Neural progenitor cell (in vitro differentiated cells): Measurements from ENCODE around the gene TRIM38. TPM values are rescaled to one million over a fixed set of nuclear protein-coding genes. Genes with fewer than 3 reads are reported as not detected.
"Not testable (repeated sequence)": the region's sequence is repeated elsewhere in the genome, so short reads cannot be mapped to it uniquely, and the experiment has no call there.

Experiments used
- DNase-seq: peaks from one replicate; pipeline ENCODE4 v3.0.0-alpha.2; 2016; ENCODE audit warnings: low spot score
- H2AFZ ChIP-seq: fragments of 200-600 bp; sonication (generic); replicated peaks from 2 replicates; pipeline ENCODE4 v1.6.1; 2016; ENCODE audit warnings: antibody characterized with exemption
- H3F3A ChIP-seq: fragments of 200-600 bp; sonication (generic); 2 replicates; pipeline ENCODE4 v1.6.1; 2016; ENCODE audit warnings: antibody characterized with exemption, low read depth
- H3K27ac ChIP-seq: fragments of 200-600 bp; sonication (generic); 2 replicates; pipeline ENCODE4 v1.5.1; 2016; ENCODE audit warnings: mild to moderate bottlenecking
- H3K27me3 ChIP-seq: fragments of 200-600 bp; sonication (generic); 2 replicates; pipeline ENCODE4 v1.6.1; 2016; ENCODE audit warnings: mild to moderate bottlenecking, moderate library complexity
- H3K36me3 ChIP-seq: fragments of 200-600 bp; sonication (generic); 2 replicates; pipeline ENCODE4 v1.5.1; 2016
- H3K4me1 ChIP-seq: fragments of 200-600 bp; sonication (generic); 2 replicates; pipeline ENCODE4 v1.6.1; 2016; ENCODE audit warnings: mixed run types
- H3K4me2 ChIP-seq: fragments of 200-600 bp; sonication (generic); 2 replicates; pipeline ENCODE4 v1.6.1; 2016
- H3K4me3 ChIP-seq: fragments of 200-600 bp; sonication (generic); 2 replicates; pipeline ENCODE4 v1.5.1; 2016
- H3K79me2 ChIP-seq: fragments of 200-600 bp; sonication (generic); 2 replicates; pipeline ENCODE4 v1.6.1; 2016; ENCODE audit warnings: low read depth
- H3K9ac ChIP-seq: fragments of 200-600 bp; sonication (generic); 2 replicates; pipeline ENCODE4 v1.6.1; 2016
- H3K9me3 ChIP-seq: fragments of 200-600 bp; sonication (generic); 2 replicates; pipeline ENCODE4 v1.5.1; 2016; ENCODE audit warnings: low read depth
- H4K20me1 ChIP-seq: fragments of 200-600 bp; sonication (generic); 2 replicates; pipeline ENCODE4 v1.6.1; 2016; ENCODE audit warnings: low read depth
- H3K27ac Mint-ChIP-seq: 3 replicates; pipeline ENCODE4 v1.8.0; 2021; ENCODE audit warnings: mixed read lengths
- H3K27me3 Mint-ChIP-seq: 2 replicates; pipeline ENCODE4 v1.8.0; 2022; ENCODE audit warnings: low read depth, mild to moderate bottlenecking, inconsistent platforms, moderate library complexity, mixed read lengths; ENCODE audit not compliant: insufficient read depth
- H3K36me3 Mint-ChIP-seq: 3 replicates; pipeline ENCODE4 v1.8.0; 2021; ENCODE audit warnings: mixed read lengths
- H3K4me1 Mint-ChIP-seq: 3 replicates; pipeline ENCODE4 v1.8.0; 2021; ENCODE audit warnings: mixed read lengths
- H3K4me3 Mint-ChIP-seq: 3 replicates; pipeline ENCODE4 v1.8.0; 2021; ENCODE audit warnings: mild to moderate bottlenecking, moderate library complexity, mixed read lengths
- H3K9me3 Mint-ChIP-seq: 3 replicates; pipeline ENCODE4 v1.8.0; 2020; ENCODE audit warnings: mixed read lengths
- CTCF ChIP-seq: fragments of 200-600 bp; sonication (generic); IDR thresholded peaks from 2 replicates; pipeline ENCODE4 v1.5.1; 2017; ENCODE audit warnings: antibody characterized with exemption, mild to moderate bottlenecking
- EZH2 ChIP-seq: fragments of 200-600 bp; sonication (generic); IDR thresholded peaks from 2 replicates; pipeline ENCODE4 v1.6.1; 2017; ENCODE audit warnings: antibody characterized with exemption, mild to moderate bottlenecking, moderate library complexity
- EZH2phosphoT487 ChIP-seq: fragments of 200-600 bp; sonication (generic); IDR thresholded peaks from 2 replicates; pipeline ENCODE4 v1.6.1; 2017; ENCODE audit warnings: antibody characterized with exemption
- total RNA-seq: library from RNA; depleted of rRNA; stranded (reverse); fragments of >200 nt; gene quantifications from 2 replicates; pipeline ENCODE4 v1.2.3, GENCODE V29; 2015; ENCODE audit warnings: low replicate concordance

Gene TRIM38
- total RNA-seq, 1 donor from 2014 or later: 0.30 TPM

- no peak for DNase-seq
- H4K20me1 ChIP-seq: no peaks in the 10 kb centered on the region
- H3K27ac ChIP-seq: no peak overlapping the region
- Mint-ChIP-seq H3K36me3 (no peaks in the 10 kb centered on the region), H3K27me3 (no peaks in the 10 kb centered on the region), H3K27ac (no peak overlapping the region), H3K4me1 (no peaks in the 10 kb centered on the region), H3K4me3 (no peak overlapping the region), H3K9me3 (no peaks in the 10 kb centered on the region)
- no peaks in the 10 kb centered on the region for H3K9me3 ChIP-seq
- H3K4me2 ChIP-seq: no peak overlapping the region
- no peak overlapping the region for H2AFZ ChIP-seq
- TF ChIP-seq EZH2: no peak
- TF ChIP-seq EZH2phosphoT487: no peak
- TF ChIP-seq CTCF: no peak
- H3K27me3 ChIP-seq: no peaks in the 10 kb centered on the region
- H3F3A ChIP-seq: no peaks in the 10 kb centered on the region
- no peak overlapping the region for H3K4me3 ChIP-seq
- no peaks in the 10 kb centered on the region for H3K79me2 ChIP-seq
- no peaks in the 10 kb centered on the region for H3K36me3 ChIP-seq
- H3K9ac ChIP-seq: no peak overlapping the region
- H3K4me1 ChIP-seq: no peaks in the 10 kb centered on the region
Measured at GRCh38 chr6:25927178-25927577, 35.4 kb upstream of the TRIM38 start.

DNA sequence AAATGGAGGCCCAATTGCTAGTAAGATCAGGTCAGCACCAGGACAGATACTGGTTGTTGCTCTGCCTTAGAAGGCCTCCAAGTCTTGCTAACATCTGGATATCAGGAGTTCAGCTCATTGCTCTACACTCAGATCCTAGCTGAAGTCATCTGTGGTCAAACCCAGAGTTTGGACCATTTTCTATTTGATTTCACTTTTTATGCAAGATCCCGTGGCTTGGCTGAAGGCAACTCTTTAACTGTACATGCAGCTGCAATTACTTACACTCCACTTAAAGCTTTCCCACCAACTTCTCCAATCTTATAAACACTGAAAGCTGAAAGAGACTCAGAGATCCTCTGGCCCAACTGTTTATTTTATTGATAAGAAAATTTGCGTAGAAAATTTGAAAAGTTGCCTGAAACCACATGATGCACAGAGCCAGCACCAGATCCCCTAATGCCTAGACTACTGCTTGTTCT is 34.8 kb upstream of the TRIM38 start:
- no peak overlapping the region for H3K4me3 ChIP-seq
- no peaks in the 10 kb centered on the region for H3K4me1 Mint-ChIP-seq
- H3K27me3 ChIP-seq: no peaks in the 10 kb centered on the region
- no peaks in the 10 kb centered on the region for H3K36me3 ChIP-seq
- no peaks in the 10 kb centered on the region for H3K9me3 ChIP-seq
- TF ChIP-seq EZH2 (no peak), EZH2phosphoT487 (no peak), CTCF (no peak)
- H3K27ac ChIP-seq: no peak overlapping the region
- H3K27ac Mint-ChIP-seq: no peak overlapping the region
- no peaks in the 10 kb centered on the region for H3K79me2 ChIP-seq
- H4K20me1 ChIP-seq: no peaks in the 10 kb centered on the region
- no peaks in the 10 kb centered on the region for H3K9me3 Mint-ChIP-seq
- no peak overlapping the region for H3K4me2 ChIP-seq
- DNase-seq: no peak
- H3F3A ChIP-seq: no peaks in the 10 kb centered on the region
- H3K27me3 Mint-ChIP-seq: no peaks in the 10 kb centered on the region
- no peaks in the 10 kb centered on the region for H3K4me1 ChIP-seq
- H3K4me3 Mint-ChIP-seq: no peak overlapping the region
- H2AFZ ChIP-seq: no peak overlapping the region
- no peaks in the 10 kb centered on the region for H3K36me3 Mint-ChIP-seq
- no peak overlapping the region for H3K9ac ChIP-seq

DNA sequence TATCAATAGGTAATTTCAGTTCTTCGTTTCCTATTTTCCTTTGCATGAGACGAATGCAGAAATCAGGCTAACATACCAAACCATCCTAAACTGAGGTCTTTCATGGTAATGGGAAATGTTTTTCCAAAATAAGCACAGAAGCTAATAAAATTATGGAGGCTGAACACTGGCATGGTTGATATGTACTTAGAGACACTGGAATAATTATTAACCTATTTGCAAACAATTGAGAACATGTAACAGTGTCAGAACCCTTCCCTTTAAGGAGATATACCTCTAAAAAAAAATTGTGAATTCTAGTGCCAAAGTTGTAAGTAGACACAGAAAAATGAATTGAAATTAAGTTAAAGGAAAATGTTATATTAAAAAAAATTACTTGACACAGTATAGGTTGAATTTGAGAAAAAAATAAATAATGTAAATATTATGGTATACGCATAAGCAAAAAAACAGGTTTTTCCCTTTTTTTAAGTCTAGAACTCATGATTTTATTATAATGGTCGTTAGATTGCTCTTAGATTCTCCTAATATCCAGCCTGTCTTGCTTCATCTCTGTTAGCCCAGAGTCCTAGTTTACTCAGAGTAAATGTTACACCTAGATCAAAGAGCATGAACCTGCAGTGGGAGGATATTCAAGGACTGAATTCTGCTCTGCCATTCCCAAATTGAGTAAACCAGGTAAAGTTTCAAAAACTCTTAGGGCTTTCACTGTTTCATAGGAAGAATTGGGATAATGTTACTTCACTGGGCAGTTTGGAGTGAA is 33.9 kb upstream of the TRIM38 start:
- H3K36me3 Mint-ChIP-seq: no peaks in the 10 kb centered on the region
- no peaks in the 10 kb centered on the region for H3F3A ChIP-seq
- no peak overlapping the region for H2AFZ ChIP-seq
- H3K36me3 ChIP-seq: no peaks in the 10 kb centered on the region
- no peaks in the 10 kb centered on the region for H3K4me1 Mint-ChIP-seq
- no peak for TF ChIP-seq CTCF
- TF ChIP-seq EZH2: no peak
- no peak for TF ChIP-seq EZH2phosphoT487
- no peaks in the 10 kb centered on the region for H3K9me3 ChIP-seq
- H3K79me2 ChIP-seq: no peaks in the 10 kb centered on the region
- H3K27me3 Mint-ChIP-seq: no peaks in the 10 kb centered on the region
- no peak overlapping the region for H3K4me2 ChIP-seq
- H3K9me3 Mint-ChIP-seq: no peaks in the 10 kb centered on the region
- H3K4me3 Mint-ChIP-seq: no peak overlapping the region
- H3K27me3 ChIP-seq: no peaks in the 10 kb centered on the region
- H3K4me3 ChIP-seq: no peak overlapping the region
- H3K4me1 ChIP-seq: no peaks in the 10 kb centered on the region
- H3K27ac ChIP-seq: no peak overlapping the region
- no peak overlapping the region for H3K27ac Mint-ChIP-seq
- no peak overlapping the region for H3K9ac ChIP-seq
- DNase-seq: no peak
- no peaks in the 10 kb centered on the region for H4K20me1 ChIP-seq

- H3K9me3 ChIP-seq, H3K27me3 ChIP-seq, H3K4me3 Mint-ChIP-seq, H3F3A ChIP-seq, H3K4me1 ChIP-seq, H3K27ac ChIP-seq, H3K27ac Mint-ChIP-seq, H2AFZ ChIP-seq, H4K20me1 ChIP-seq, H3K79me2 ChIP-seq, H3K4me3 ChIP-seq, H3K4me1 Mint-ChIP-seq, H3K4me2 ChIP-seq, H3K27me3 Mint-ChIP-seq, H3K36me3 ChIP-seq, H3K36me3 Mint-ChIP-seq, H3K9me3 Mint-ChIP-seq, DNase-seq, H3K9ac ChIP-seq: not testable (repeated sequence)
Measured at GRCh38 chr6:25929785-25930184, 32.8 kb upstream of the TRIM38 start.
